GM23248 (cell line): Measurements from ENCODE around the gene CNTN4. TPM values are rescaled to one million over a fixed set of nuclear protein-coding genes. Genes with fewer than 3 reads are reported as not detected.

Experiments
- DNase-seq: peaks from one replicate; pipeline ENCODE4 v3.0.0-alpha.2; 2015
- H2AFZ ChIP-seq: fragments of 200-600 bp; sonication (generic); 2 replicates; pipeline ENCODE4 v1.6.1; 2016; ENCODE audit warnings: antibody characterized with exemption
- H3F3A ChIP-seq: fragments of 200-600 bp; sonication (generic); 2 replicates; pipeline ENCODE4 v1.6.1; 2016; ENCODE audit warnings: mild to moderate bottlenecking, antibody characterized with exemption, mixed run types; ENCODE audit not compliant: insufficient read depth
- H3K27ac ChIP-seq: fragments of 200-600 bp; sonication (generic); 2 replicates; pipeline ENCODE4 v1.5.1; 2016; ENCODE audit warnings: mild to moderate bottlenecking
- H3K27me3 ChIP-seq: fragments of 200-600 bp; sonication (generic); replicated peaks from 2 replicates; pipeline ENCODE4 v1.6.1; 2016; ENCODE audit warnings: mild to moderate bottlenecking; ENCODE audit not compliant: insufficient read depth
- H3K36me3 ChIP-seq: fragments of 200-600 bp; sonication (generic); 2 replicates; pipeline ENCODE4 v1.6.1; 2016; ENCODE audit warnings: low read depth, mild to moderate bottlenecking
- H3K4me1 ChIP-seq: fragments of 200-600 bp; sonication (generic); 2 replicates; pipeline ENCODE4 v1.6.1; 2016; ENCODE audit warnings: mild to moderate bottlenecking; ENCODE audit not compliant: insufficient read depth
- H3K4me2 ChIP-seq: fragments of 200-600 bp; sonication (generic); one replicate; pipeline ENCODE4 v1.6.1; 2016; ENCODE audit warnings: mild to moderate bottlenecking; ENCODE audit not compliant: unreplicated experiment
- H3K4me3 ChIP-seq: fragments of 200-600 bp; sonication (generic); 2 replicates; pipeline ENCODE4 v1.5.1; 2016; ENCODE audit warnings: mild to moderate bottlenecking
- H3K79me2 ChIP-seq: fragments of 200-600 bp; sonication (generic); 2 replicates; pipeline ENCODE4 v1.6.1; 2016; ENCODE audit warnings: mild to moderate bottlenecking; ENCODE audit not compliant: insufficient read depth
- H3K9ac ChIP-seq: fragments of 200-600 bp; sonication (generic); 2 replicates; pipeline ENCODE4 v1.6.1; 2016; ENCODE audit warnings: mild to moderate bottlenecking
- H3K9me2 ChIP-seq: fragments of 200-600 bp; sonication (generic); 2 replicates; pipeline ENCODE4 v1.6.1; 2016; ENCODE audit warnings: mixed run types, mild to moderate bottlenecking, moderate library complexity; ENCODE audit not compliant: insufficient read depth
- H3K9me3 ChIP-seq: fragments of 200-600 bp; sonication (generic); one replicate; pipeline ENCODE4 v1.6.1; 2017; ENCODE audit warnings: low read depth
- H4K20me1 ChIP-seq: fragments of 200-600 bp; sonication (generic); 2 replicates; pipeline ENCODE4 v1.6.0; 2016; ENCODE audit not compliant: insufficient read depth
- EZH2 ChIP-seq: fragments of 200-600 bp; sonication (generic); IDR thresholded peaks from 2 replicates; pipeline ENCODE4 v1.6.1; 2018; ENCODE audit warnings: antibody characterized with exemption, mild to moderate bottlenecking; ENCODE audit not compliant: insufficient read depth, poor library complexity, severe bottlenecking
- EZH2phosphoT487 ChIP-seq: fragments of 200-600 bp; sonication (generic); IDR thresholded peaks from 2 replicates; pipeline ENCODE4 v1.6.1; 2018; ENCODE audit warnings: antibody characterized with exemption, moderate library complexity, mild to moderate bottlenecking, low read depth; ENCODE audit not compliant: insufficient read depth
- WGBS, 2 experiments: methylation state at CpG; one replicate each; pipeline ENCODE4 v1.1.6; 2015 to 2017; ENCODE audit warnings: low lambda C conversion rate in 2 of 2, low coverage in 1 of 2; ENCODE audit errors: missing lambda C conversion rate in 2 of 2; 5-methylcytosine and 5-hydroxymethylcytosine counted together
- in situ Hi-C: fragments of 300-500 bp; cut with MboI; formaldehyde crosslinking; loops from 2 replicates; pipeline ENCODE4 v1.15.0; 2020
- polyA plus RNA-seq: library from polyadenylated mRNA; unstranded; fragments of >200 nt; fragmentation: Nextera tagmentation; extraction: Ambion mirVana; gene quantifications from 2 replicates; pipeline ENCODE4 v1.2.1, GENCODE V29; 2016
- total RNA-seq: library from RNA; depleted of rRNA; stranded (reverse); fragments of >200 nt; shearing (Covaris generic); gene quantifications from 2 replicates; pipeline ENCODE4 v1.2.3, GENCODE V29; 2014

CNTN4 gene
- total and polyA plus RNA-seq, 2 experiments from 2014 or later: not detected

GRCh38 chr3:2512881-2513280, 414.2 kb downstream of the CNTN4 start:
- no peak overlapping the region for H3K4me2 ChIP-seq
- no peak for TF ChIP-seq EZH2
- TF ChIP-seq EZH2phosphoT487: no peak
- H3K4me3 ChIP-seq: no peak overlapping the region
- no peak overlapping the region for H3K9ac ChIP-seq
- DNase-seq: no peak
- in situ Hi-C loops: no loop called here
- H3K27me3 ChIP-seq: no peaks in the 10 kb centered on the region
- no peaks in the 10 kb centered on the region for H3F3A ChIP-seq
- no peak overlapping the region for H2AFZ ChIP-seq
- H3K36me3 ChIP-seq: no peaks in the 10 kb centered on the region
- H4K20me1 ChIP-seq: no peaks in the 10 kb centered on the region
- WGBS, 2 experiments: 22 to 28% methylated on average over 2 of the region's 2 CpGs
- H3K9me2 ChIP-seq: no peaks in the 10 kb centered on the region
- H3K4me1 ChIP-seq: no peaks in the 10 kb centered on the region
- H3K27ac ChIP-seq: no peak overlapping the region
- no peaks in the 10 kb centered on the region for H3K79me2 ChIP-seq
- peaks cover 6% of the 10 kb centered on the region for H3K9me3 ChIP-seq

GRCh38 chr3:2513986-2514385, 415.3 kb downstream of the CNTN4 start:
- Histone ChIP-seq H3K9ac (no peak overlapping the region), H3K9me3 (no peaks in the 10 kb centered on the region), H3K36me3 (no peaks in the 10 kb centered on the region), H3K4me2 (no peak overlapping the region), H2AFZ (no peak overlapping the region), H3K79me2 (no peaks in the 10 kb centered on the region), H3K9me2 (no peaks in the 10 kb centered on the region), H3K4me3 (no peak overlapping the region), H3K4me1 (no peaks in the 10 kb centered on the region), H3K27me3 (no peaks in the 10 kb centered on the region), H3K27ac (no peak overlapping the region), H3F3A (no peaks in the 10 kb centered on the region), H4K20me1 (no peaks in the 10 kb centered on the region)
- in situ Hi-C loops: no loop called here
- WGBS, 2 experiments: 31 to 41% methylated on average over 4 of the region's 4 CpGs
- DNase-seq: no peak
- TF ChIP-seq EZH2: no peak
- no peak for TF ChIP-seq EZH2phosphoT487

- in situ Hi-C loops: no loop called here
- no peak for DNase-seq
- H3K4me2 ChIP-seq: no peak overlapping the region
- no peaks in the 10 kb centered on the region for H3K79me2 ChIP-seq
- H3K9ac ChIP-seq: no peak overlapping the region
- H3K4me1 ChIP-seq: no peaks in the 10 kb centered on the region
- no peaks in the 10 kb centered on the region for H3K36me3 ChIP-seq
- TF ChIP-seq EZH2: no peak
- TF ChIP-seq EZH2phosphoT487: no peak
- no peaks in the 10 kb centered on the region for H4K20me1 ChIP-seq
- H3F3A ChIP-seq: no peaks in the 10 kb centered on the region
- no peak overlapping the region for H2AFZ ChIP-seq
- H3K27me3 ChIP-seq: no peaks in the 10 kb centered on the region
- H3K27ac ChIP-seq: no peak overlapping the region
- no peaks in the 10 kb centered on the region for H3K9me2 ChIP-seq
- no peak overlapping the region for H3K4me3 ChIP-seq
- H3K9me3 ChIP-seq: no peaks in the 10 kb centered on the region
- 52 to 61% methylated on average over 1 of the region's 1 CpG for WGBS, 2 experiments
These were observed 418.2 kb downstream of the CNTN4 start for GRCh38 chr3:2516762-2517441.

- DNase-seq: no peak
- Histone ChIP-seq H3K4me3 (no peak overlapping the region), H3K9ac (no peak overlapping the region), H3K27me3 (no peaks in the 10 kb centered on the region), H3K4me2 (no peak overlapping the region), H3K27ac (no peak overlapping the region), H3K79me2 (no peaks in the 10 kb centered on the region), H3F3A (no peaks in the 10 kb centered on the region), H3K4me1 (no peaks in the 10 kb centered on the region), H4K20me1 (no peaks in the 10 kb centered on the region), H3K9me3 (no peaks in the 10 kb centered on the region), H3K9me2 (no peaks in the 10 kb centered on the region), H3K36me3 (no peaks in the 10 kb centered on the region), H2AFZ (no peak overlapping the region)
- in situ Hi-C loops: no loop called here
- TF ChIP-seq EZH2 (no peak), EZH2phosphoT487 (no peak)
- 42 to 52% methylated on average over 5 of the region's 5 CpGs for WGBS, 2 experiments
These were observed 419.0 kb downstream of the CNTN4 start for GRCh38 chr3:2517500-2518172.
